T-helper 2 cell (primary cell): ENCODE data around the gene VSIG10L.
A peak's percentile ranks its signal among the peaks of the same experiment; 100 is the strongest.

Experiments
- DNase-seq, 5 experiments: peaks; one replicate each; pipeline versions ENCODE4 v3.0.0 to v3.0.0-alpha.2; 2012 to 2022

The VSIG10L gene

GRCh38 chr19:51365211-51365964, 23.4 kb upstream of the VSIG10L start:
- peak in 1 of 5 experiments; percentile 48 for DNase-seq

GRCh38 chr19:51364200-51365106, 22.5 kb upstream of the VSIG10L start:
- DNase-seq: peak in 1 of 5 experiments; percentile 21

- no peak for DNase-seq
Observed at GRCh38 chr19:51361239-51361638, 19.3 kb upstream of the VSIG10L start.

- no peak for DNase-seq
Observed at GRCh38 chr19:51359294-51359693, 17.4 kb upstream of the VSIG10L start.

- DNase-seq: no peak
Observed at GRCh38 chr19:51357952-51358351, 16.0 kb upstream of the VSIG10L start.

- no peak for DNase-seq
Observed at GRCh38 chr19:51356159-51356801, 14.3 kb upstream of the VSIG10L start.

- peak in 2 of 5 experiments; percentile 60 to 97 for DNase-seq
Observed at GRCh38 chr19:51354742-51355148, 12.8 kb upstream of the VSIG10L start.

GRCh38 chr19:51354103-51354741, 12.3 kb upstream of the VSIG10L start:
- DNase-seq: no peak

GRCh38 chr19:51352783-51353360, 10.9 kb upstream of the VSIG10L start:
- DNase-seq: no peak

- no peak for DNase-seq
Observed at GRCh38 chr19:51351266-51351990, 9.5 kb upstream of the VSIG10L start.

- no peak for DNase-seq
Observed at GRCh38 chr19:51347209-51347928, 5.4 kb upstream of the VSIG10L start.

- DNase-seq: no peak
Observed at GRCh38 chr19:51346742-51347141, 4.8 kb upstream of the VSIG10L start.

GRCh38 chr19:51345076-51345620, 3.2 kb upstream of the VSIG10L start:
- DNase-seq: no peak

- no peak for DNase-seq
Observed at GRCh38 chr19:51342631-51343569, 961 bp upstream of the VSIG10L start.

GRCh38 chr19:51341066-51341465, 873 bp downstream of the VSIG10L start:
- no peak for DNase-seq

- DNase-seq: peak; percentile 72 to 96 (median 86)
Observed at GRCh38 chr19:51339687-51340656, 2.0 kb downstream of the VSIG10L start.

- DNase-seq: no peak
Observed at GRCh38 chr19:51339313-51339686, 2.6 kb downstream of the VSIG10L start.
